GM18951 (cell line): Measurements from ENCODE around the gene GAD2.

ENCODE experiments used
- POLR2A ChIP-seq: IDR thresholded peaks from 4 replicates; pipeline ENCODE4 v1.6.1; 2011; ENCODE audit warnings: mild to moderate bottlenecking; ENCODE audit not compliant: insufficient read length, insufficient read depth; ENCODE audit errors: extremely low read depth
- in situ Hi-C: fragments of 300-500 bp; cut with MboI; formaldehyde crosslinking; loops from one replicate; pipeline ENCODE4 v1.12.0; 2022; ENCODE audit warnings: low sequenced_read_pairs, mixed read lengths, inconsistent platforms; ENCODE audit not compliant: unreplicated experiment

Gene GAD2

DNA sequence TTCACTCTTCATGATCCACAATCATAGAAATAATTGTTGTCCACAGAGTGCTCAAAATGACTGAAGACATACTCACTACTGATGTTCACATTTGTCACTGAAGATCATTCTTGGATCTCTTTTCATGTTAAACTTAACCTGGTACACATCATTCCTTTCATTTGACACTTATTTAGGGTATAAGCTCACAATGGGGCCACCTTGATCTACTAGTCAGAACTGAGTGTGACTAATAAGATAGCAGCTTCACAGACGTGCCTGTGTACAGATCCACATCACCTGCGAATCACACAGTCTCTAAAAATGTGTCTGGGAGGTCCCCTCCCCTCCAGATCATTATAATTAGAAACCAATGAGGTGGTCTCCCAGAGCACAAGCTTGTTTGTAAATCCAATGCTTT lies 21.8 kb downstream of the GAD2 start:
- no peak for TF ChIP-seq POLR2A
- in situ Hi-C loops: no loop called here

DNA sequence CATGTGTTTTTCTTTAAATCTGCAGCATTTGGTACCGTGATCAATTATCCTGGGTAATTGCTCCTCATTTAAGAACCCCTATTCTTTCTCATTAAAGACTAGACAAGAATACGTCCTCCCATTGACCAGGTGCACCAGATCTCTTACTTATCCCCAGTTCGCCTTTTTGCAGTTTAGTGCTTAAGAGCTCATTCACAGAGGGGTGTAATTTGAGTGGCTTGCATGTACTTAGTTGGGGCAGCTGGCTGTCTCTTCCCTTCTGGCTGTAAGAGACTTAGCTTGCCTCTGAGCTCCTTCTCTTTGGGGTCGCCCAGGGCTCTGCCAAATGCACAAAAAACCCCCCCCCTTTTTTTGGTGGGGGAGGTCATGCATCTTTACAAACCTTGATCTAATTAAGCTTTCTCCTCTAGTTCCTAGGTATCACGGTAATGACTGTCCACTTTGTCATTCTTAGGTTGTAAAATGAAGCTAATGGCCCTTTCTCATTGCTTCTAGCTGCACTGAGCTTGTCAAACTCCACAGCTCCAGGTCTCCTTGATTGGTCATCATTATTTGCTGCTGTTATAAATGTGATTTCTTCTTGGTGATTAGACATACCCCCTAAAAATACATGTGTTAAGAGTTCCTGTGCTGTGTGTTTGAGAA lies 26.3 kb downstream of the GAD2 start:
- in situ Hi-C loops: no loop called here
- no peak for TF ChIP-seq POLR2A

DNA sequence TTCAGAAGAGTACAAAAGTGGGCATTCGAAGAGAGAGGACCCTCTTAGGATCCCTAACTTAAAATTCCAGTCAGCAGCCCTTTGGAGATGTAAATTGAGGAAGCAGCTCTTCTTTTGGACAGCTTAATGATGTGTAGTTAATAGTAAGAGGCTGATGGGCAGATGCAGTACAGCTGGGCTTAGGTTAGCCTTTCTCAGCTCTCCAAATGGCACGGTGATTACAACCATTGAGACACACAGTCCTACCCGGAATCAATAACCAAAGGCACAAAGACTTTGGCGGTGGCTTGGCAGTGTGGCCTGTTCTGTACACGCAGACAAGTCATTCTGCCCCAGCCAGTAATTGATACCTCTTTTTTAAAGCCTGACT lies 26.8 kb downstream of the GAD2 start:
- in situ Hi-C loops: no loop called here
- no peak for TF ChIP-seq POLR2A

DNA sequence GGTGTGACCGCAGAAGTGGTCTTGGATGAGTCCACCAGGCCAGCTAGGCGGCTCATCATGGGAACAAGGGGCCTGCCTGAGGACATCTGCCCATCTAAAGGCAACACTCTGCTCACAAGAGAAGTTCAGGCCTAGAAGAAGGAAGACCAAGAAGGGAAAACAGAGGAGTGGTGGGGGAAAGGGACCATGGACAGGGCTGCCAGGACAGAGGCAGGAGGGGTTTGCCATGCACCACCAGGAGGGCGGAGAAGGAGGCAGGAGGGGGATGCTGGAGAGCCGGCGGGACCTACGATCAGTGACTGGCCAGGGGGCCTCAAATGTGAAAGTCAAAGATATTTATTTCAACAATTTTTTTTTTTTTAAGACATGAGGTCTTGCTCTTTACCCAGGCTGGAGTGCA lies 33.1 kb downstream of the GAD2 start:
- in situ Hi-C loops: no loop called here

DNA sequence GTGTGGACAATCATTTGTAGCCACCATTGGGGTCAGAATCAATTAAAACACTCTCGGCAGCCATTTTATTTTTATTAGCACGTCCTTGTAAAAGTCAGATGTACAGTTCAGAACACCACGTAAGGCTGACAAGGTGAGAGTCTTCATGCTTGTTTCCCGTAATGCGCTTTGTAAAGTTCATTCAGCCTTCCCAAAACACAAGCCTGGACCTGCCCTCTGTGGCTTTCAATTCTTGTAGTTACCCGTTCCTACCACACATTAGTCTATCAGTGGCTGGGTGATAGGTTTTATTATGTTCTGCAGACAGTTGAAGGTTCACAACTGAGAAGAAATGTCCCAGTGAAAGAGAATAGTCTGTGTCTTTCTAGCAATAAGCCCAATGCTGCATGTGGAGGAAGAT lies 35.4 kb downstream of the GAD2 start:
- TF ChIP-seq POLR2A: no peak
- in situ Hi-C loops: no loop called here

More for the DNA sequence above, 33.1 kb downstream of the GAD2 start:
- no peak for TF ChIP-seq POLR2A

DNA sequence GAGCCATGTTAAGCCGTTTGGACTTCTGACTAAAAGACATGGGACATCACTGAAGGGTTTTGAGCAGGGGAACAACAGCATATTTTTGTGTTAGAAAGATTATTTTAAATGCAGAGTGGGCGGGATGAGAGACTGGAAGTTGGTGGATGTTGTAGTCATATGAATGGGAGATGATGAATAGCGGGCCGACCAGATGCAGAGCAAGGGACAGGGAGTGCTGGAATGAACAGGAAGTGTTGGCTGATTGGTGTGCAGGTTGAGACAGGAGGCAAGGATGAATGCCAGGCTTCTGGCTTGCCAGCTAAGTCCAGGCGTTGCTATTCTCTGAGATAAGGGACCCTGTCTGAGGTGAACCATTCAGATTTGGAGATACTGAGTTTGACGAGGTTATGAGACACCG lies 38.0 kb downstream of the GAD2 start:
- TF ChIP-seq POLR2A: no peak
- in situ Hi-C loops: no loop called here

DNA sequence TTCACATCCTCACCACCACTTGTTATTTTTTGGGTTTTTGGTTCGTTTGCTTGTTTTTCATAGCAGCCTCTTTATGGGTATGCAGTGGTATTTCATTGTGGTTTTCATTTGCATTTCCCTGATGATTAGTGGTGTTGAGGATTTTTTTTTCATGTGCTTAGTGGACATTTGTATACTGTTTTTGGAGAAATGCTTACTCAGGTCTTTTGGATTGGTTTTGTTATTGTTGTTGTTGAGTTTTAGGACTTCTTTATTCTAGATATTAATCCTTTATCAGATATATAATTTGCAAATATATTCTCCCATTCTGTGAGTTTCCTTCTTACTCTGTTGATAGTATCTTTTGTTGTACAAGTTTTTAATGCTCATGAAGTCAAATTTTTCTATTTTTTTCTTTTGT lies 42.8 kb downstream of the GAD2 start:
- TF ChIP-seq POLR2A: no peak
- in situ Hi-C loops: no loop called here

DNA sequence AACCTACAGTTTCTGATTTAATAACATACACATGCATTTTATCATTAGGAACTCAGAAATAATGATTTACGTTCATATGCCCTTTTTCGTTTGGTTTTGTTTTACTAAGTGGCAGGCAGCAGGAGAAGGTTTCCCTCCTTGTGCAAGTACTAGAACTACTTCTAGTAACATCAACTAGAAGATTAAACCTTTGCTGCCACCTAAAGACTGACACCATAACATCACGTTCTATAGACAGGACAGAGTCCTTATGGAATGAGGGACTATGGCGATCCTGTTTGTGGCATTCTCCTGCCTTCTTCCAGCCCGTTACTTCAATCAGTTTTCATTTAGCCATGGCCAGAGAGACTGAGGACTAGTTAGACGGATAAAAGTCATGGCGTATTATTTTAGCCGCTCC lies 53.2 kb downstream of the GAD2 start:
- in situ Hi-C loops: no loop called here
- TF ChIP-seq POLR2A: no peak

DNA sequence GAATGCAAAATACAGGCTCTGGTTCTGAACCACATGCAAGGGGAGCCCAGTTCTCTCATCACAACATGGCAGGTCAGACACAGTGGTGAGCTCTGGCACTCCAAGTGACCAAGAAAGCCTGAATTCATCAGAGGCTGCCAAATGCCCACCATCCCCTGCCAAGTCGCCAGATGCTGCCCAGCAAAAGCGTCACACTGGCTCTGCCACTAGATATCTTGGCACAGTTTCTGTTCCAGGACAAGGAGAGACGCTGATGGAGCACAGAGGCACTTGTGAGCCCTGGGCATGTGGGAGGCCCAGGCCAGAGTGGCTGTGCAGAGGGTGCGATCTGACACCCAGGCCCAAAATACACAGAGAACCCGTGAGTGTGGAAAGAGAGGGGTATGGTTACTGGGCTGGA lies 57.8 kb downstream of the GAD2 start:
- in situ Hi-C loops: no loop called here

DNA sequence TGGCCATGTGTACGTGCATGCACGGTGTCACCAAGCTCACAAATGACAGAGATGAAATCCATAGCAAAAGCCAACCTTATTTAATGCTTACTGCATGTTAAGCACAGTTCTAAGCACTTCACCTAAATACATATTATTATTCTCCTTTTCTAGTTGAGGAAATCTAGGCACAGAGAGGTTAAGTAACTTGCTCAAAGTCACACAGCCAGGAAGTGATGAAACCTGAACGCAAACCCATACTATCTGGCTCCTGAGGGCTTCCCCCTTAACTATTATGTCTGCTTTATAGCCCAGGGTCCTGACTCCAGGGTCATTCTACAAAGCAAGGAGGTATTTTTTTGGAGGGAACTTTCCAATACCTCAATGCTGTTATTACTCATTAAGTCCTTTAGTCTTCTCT lies 61.7 kb downstream of the GAD2 start:
- in situ Hi-C loops: no loop called here
- no peak for TF ChIP-seq POLR2A

More for the DNA sequence above, 57.8 kb downstream of the GAD2 start:
- no peak for TF ChIP-seq POLR2A

DNA sequence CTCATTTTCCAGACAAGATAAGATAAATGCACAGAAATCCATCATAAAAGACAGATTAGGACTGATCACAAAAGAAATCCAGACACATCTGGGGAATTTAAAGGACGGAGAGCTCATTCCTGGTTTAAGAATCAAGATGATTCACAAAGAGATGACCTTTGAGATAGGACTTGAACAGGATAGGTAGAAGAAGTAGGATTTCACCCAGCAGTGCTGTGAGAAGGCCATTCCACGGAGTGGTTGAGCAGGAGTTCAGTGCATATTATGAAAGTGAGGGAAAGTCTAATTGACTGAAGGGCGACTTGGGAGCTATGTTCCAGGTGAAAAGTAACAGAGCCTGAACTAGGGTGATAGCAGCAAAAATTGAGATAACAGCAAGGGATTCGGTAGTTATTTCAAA lies 73.7 kb downstream of the GAD2 start:
- TF ChIP-seq POLR2A: no peak
- in situ Hi-C loops: no loop called here

DNA sequence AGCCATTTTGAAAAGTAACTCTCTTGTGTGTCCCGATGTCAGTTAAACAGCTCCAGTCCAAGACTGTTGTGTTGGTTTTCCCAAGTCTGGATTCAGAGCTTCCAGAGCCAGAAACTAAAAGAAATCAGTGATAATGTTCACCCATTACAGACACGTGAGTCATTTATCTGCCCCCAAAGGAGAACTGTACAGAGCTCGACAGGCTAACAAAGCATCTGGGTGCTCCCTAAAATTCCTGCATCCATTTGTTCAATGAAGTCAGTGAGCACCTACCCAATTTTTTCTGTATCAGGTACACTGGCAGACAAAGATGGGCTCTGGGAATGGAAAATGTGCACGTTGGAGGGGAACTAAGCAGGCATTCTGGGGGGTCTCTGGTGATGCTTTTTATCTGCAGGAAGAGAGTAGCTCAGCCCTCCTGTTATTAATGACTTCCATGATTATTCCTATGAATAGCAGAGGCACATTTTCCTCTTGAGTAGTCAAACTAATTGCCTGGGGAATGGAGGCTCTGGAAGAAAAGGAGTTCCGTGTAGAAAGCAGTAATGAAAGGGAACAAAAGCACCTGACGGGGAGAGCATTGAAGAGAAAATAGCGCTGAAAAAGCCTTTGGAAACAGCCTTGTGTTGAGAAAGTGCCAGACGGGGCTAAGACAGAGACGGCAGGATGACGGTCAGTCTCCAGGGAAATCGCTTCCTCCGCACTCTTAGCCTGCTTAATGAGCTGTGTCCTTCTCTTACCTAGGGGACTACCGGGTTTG lies 75.3 kb downstream of the GAD2 start:
- in situ Hi-C loops: no loop called here

DNA sequence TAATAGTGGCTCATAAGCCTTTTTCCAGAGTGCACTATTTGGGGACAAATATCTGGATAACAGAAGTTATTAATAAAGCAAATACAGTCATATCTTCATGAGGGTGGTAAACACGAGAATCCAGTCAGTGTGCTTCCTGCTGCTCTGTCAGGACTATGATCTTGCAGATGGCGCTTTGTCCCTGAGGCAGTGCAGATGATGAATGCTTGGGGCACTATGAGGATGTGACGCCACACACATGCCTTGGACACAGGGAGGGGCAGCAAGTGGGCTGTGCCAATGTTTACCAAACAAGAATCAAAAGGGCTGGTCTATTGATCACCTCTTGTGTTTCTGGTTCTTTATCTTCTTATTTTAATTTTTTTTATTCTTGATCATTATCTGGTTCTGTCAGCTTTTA lies 79.8 kb downstream of the GAD2 start:
- in situ Hi-C loops: no loop called here
- no peak for TF ChIP-seq POLR2A

More for the DNA sequence above, 75.3 kb downstream of the GAD2 start:
- no peak for TF ChIP-seq POLR2A

DNA sequence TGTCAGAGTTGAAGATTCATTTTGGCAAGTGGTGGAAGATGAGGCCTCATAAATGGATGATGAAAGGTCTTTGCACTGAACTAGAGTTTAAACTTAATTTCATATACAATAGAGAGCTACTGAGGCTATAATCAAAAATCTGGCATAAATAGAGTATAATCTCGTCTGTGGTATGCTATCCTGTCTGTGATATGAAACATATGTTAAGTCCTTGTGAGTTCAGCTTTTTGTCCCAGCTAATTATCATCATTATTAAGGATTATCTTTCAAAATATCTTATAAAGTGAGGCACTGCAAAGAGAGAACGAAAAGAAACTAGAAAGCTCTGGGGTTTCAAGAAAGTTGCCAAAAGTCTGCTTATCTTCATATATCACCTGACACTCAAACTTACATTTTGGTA lies 83.4 kb downstream of the GAD2 start:
- no peak for TF ChIP-seq POLR2A

DNA sequence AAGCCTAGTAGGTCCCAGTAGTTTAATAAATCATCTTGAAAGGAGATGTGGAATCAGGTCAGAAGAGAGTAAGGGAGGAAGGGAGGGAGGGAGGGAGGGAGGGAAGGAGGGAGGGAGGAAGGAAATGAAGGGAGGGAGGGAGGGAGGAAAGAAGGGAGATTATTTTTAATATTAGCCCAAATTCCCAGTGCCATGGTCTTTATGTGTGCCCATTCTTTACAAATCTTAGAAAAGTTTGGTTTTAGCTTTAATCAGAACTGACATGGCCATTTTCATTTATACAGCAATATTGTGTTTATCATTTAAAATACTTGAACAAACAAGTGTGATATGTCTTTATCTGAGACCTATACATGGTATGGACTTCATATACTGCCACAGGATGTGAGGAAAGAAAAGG lies 86.8 kb downstream of the GAD2 start:
- no peak for TF ChIP-seq POLR2A
- in situ Hi-C loops: no loop called here

More for the DNA sequence above, 83.4 kb downstream of the GAD2 start:
- in situ Hi-C loops: no loop called here

DNA sequence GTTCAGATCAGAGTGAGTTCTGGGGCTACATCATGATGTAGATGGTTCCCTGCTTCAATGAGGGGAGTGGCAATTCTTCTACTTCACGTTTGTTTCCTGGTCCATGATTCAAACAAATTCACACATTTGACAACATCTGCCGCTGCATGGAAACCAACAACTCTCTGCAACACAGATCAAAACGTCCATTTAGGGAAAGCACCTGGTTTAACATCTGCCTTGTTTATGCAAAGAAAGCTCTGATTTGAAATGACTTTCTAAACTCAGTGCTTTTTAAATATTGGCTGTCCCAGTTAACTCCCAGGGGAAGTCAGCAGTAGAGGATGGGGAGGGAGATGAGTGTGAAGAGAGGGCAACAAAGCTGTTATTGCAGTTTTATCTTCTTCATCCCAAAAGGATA lies 93.8 kb downstream of the GAD2 start:
- in situ Hi-C loops: no loop called here
- TF ChIP-seq POLR2A: no peak
